ENCODE measurements around the gene PDIA4.

The PDIA4 gene

GRCh38 chr7:148987010-148987750, 41.1 kb downstream of the PDIA4 start:
- H3K9me2 ChIP-seq (replicated peaks; ENCODE audit: insufficient read depth, low read length), result no peaks in the 10 kb centered on the region
- no peaks in the 10 kb centered on the region for H3K27me3 ChIP-seq (ENCODE audit: low read length)
- H3K9me3 ChIP-seq (ENCODE audit: insufficient read depth, low read length), result no peaks in the 10 kb centered on the region
- H3F3A ChIP-seq (ENCODE audit: insufficient read depth), result peaks cover 27% of the 10 kb centered on the region
- H3K9ac ChIP-seq (ENCODE audit: low read length), result peak overlapping the region; percentile 78
- H3K79me2 ChIP-seq (ENCODE audit: insufficient read depth, low read length), result no peaks in the 10 kb centered on the region
- no peaks in the 10 kb centered on the region for H4K20me1 ChIP-seq (ENCODE audit: low read depth, low read length)
- peak overlapping the region; percentile 91 for H3K4me3 ChIP-seq (ENCODE audit: insufficient read depth, low read length, poor library complexity, severe bottlenecking)
- no peak overlapping the region for H3K27ac ChIP-seq (ENCODE audit: low read depth, low read length)
- H3K4me2 ChIP-seq (ENCODE audit: low read depth, low read length, poor library complexity, severe bottlenecking), result peak overlapping the region; percentile 99
- peak overlapping the region; percentile 97 for H2AFZ ChIP-seq (ENCODE audit: low read depth, low read length, severe bottlenecking)
- no peaks in the 10 kb centered on the region for H3K36me3 ChIP-seq (ENCODE audit: low read length)
- TF ChIP-seq EZH2phosphoT487 (conservative IDR thresholded peaks at IDR 0.05; ENCODE audit: low read length), result no peak
- TF ChIP-seq CTCF (IDR thresholded peaks at IDR 0.05; ENCODE audit: insufficient read depth, low read length, poor library complexity, severe bottlenecking), result no peak

DNA sequence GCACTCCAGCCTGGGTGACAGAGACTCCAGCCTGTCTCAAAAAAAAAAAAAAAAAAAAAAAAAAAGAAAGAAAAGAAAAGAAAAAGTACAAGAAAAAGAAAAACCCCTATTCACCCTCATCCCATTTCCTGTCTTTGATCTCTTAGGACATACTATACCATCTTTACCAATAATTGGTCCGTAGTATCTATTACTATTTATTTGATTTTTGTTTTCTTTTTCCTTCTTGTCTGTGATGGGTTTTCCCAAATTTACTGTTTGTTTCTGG, 41.6 kb downstream of the PDIA4 start:
- peaks cover 27% of the 10 kb centered on the region for H3F3A ChIP-seq (ENCODE audit: insufficient read depth)
- H3K27me3 ChIP-seq (ENCODE audit: low read length), result no peaks in the 10 kb centered on the region
- peak overlapping the region; percentile 91 for H3K4me3 ChIP-seq (ENCODE audit: insufficient read depth, low read length, poor library complexity, severe bottlenecking)
- no peak overlapping the region for H2AFZ ChIP-seq (ENCODE audit: low read depth, low read length, severe bottlenecking)
- TF ChIP-seq CTCF (IDR thresholded peaks at IDR 0.05; ENCODE audit: insufficient read depth, low read length, poor library complexity, severe bottlenecking), result no peak
- TF ChIP-seq EZH2phosphoT487 (conservative IDR thresholded peaks at IDR 0.05; ENCODE audit: low read length), result no peak
- no peaks in the 10 kb centered on the region for H3K9me2 ChIP-seq (replicated peaks; ENCODE audit: insufficient read depth, low read length)
- H3K9ac ChIP-seq (ENCODE audit: low read length), result no peak overlapping the region
- no peaks in the 10 kb centered on the region for H3K36me3 ChIP-seq (ENCODE audit: low read length)
- no peaks in the 10 kb centered on the region for H4K20me1 ChIP-seq (ENCODE audit: low read depth, low read length)
- H3K79me2 ChIP-seq (ENCODE audit: insufficient read depth, low read length), result no peaks in the 10 kb centered on the region
- H3K27ac ChIP-seq (ENCODE audit: low read depth, low read length), result no peak overlapping the region
- no peaks in the 10 kb centered on the region for H3K9me3 ChIP-seq (ENCODE audit: insufficient read depth, low read length)
- peak overlapping the region; percentile 99 for H3K4me2 ChIP-seq (ENCODE audit: low read depth, low read length, poor library complexity, severe bottlenecking)

DNA sequence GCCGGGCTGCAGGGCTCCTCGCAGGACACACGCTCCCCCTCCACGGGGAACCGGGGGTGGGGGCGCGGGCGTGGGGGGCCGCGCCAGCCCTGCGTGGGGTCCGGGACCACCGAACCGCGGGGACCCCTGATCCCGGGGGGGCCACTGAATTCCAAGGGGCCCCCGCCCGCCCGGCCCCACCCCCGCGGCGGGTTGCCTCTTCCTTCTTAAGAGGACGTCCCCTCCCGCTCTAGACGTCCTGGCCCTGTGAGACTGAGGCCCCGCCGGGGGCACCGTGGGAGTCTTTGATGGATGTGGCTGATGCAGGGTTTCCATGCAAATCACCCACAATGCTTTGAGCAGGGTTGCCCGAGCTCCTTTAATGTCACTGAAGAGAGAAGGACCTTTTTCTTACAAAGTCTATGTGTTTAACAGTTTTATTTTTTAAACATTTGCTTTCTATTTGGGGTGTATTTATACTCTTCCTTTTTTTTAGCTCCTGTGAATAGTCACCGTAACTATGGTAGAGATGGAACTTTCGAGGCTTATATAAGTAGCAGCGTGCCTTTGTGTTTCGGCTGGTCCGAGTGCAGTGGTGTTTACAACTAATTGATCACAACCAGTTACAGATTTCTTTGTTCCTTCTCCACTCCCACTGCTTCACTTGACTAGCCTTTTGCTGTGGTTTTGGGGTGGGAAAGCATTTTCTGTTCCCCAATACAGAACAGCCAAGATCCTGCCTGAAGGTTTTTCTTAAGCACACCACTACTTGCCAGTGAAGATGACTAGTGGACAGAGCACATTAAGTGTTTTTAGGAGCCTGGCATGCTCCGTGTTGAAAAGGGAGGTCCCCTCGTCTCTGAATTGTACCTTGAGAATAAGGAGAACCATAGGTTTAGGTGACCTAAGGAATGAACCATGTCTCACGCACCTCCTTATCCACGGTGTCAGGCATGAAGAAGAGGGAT, 44.8 kb downstream of the PDIA4 start:
- no peaks in the 10 kb centered on the region for H4K20me1 ChIP-seq (ENCODE audit: low read depth, low read length)
- H3K9me3 ChIP-seq (ENCODE audit: insufficient read depth, low read length), result no peaks in the 10 kb centered on the region
- TF ChIP-seq EZH2phosphoT487 (conservative IDR thresholded peaks at IDR 0.05; ENCODE audit: low read length), result no peak
- TF ChIP-seq CTCF (IDR thresholded peaks at IDR 0.05; ENCODE audit: insufficient read depth, low read length, poor library complexity, severe bottlenecking), result no peak
- no peak overlapping the region for H3K27ac ChIP-seq (ENCODE audit: low read depth, low read length)
- H3F3A ChIP-seq (ENCODE audit: insufficient read depth), result peaks cover 27% of the 10 kb centered on the region
- peak overlapping the region; percentile 23 for H3K9ac ChIP-seq (ENCODE audit: low read length)
- H3K79me2 ChIP-seq (ENCODE audit: insufficient read depth, low read length), result no peaks in the 10 kb centered on the region
- H3K4me2 ChIP-seq (ENCODE audit: low read depth, low read length, poor library complexity, severe bottlenecking), result peak overlapping the region; percentile 64
- H3K36me3 ChIP-seq (ENCODE audit: low read length), result no peaks in the 10 kb centered on the region
- H3K27me3 ChIP-seq (ENCODE audit: low read length), result no peaks in the 10 kb centered on the region
- H3K4me3 ChIP-seq (ENCODE audit: insufficient read depth, low read length, poor library complexity, severe bottlenecking), result peak overlapping the region; percentile 62
- no peak overlapping the region for H2AFZ ChIP-seq (ENCODE audit: low read depth, low read length, severe bottlenecking)
- no peaks in the 10 kb centered on the region for H3K9me2 ChIP-seq (replicated peaks; ENCODE audit: insufficient read depth, low read length)

Measured in SU-DHL-6 (cell line).